ENCODE results near the gene RSAD2.

The RSAD2 gene

DNA sequence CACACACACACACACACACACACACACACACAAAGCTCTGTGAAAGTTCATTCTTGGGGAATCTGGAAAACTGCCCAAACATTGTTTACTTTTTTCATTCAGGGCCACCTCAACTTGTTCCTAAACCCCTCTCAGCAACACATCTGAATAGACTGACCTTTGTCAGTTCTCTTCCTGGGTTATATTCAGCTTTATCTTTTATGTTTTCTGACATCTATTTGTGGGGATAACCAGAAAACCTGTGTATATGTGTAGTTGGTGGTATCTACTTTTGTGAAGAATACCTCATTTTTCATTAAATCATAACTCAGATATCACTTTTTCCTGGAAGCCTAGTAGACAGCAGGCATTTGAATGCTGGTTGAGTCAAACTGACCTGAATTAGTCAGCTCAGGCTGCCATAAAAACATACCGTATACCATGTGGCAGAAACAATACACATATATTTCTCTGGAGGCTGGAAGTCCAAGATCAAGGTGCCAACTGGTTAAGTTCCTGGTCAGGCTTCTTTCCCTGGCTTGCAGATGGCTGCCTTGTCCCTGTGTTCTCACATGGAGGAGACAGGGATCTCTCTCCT is 28.7 kb downstream of the RSAD2 start:
- Histone ChIP-seq H3K36me3 (ENCODE audit: insufficient read depth, low read length) (no peaks in the 10 kb centered on the region), H3K9ac (ENCODE audit: low read depth, low read length) (no peak overlapping the region), H3K4me1 (ENCODE audit: insufficient read depth, low read length) (no peaks in the 10 kb centered on the region), H3K9me3 (ENCODE audit: control insufficient read depth, insufficient read depth, low read length) (no peaks in the 10 kb centered on the region)

DNA sequence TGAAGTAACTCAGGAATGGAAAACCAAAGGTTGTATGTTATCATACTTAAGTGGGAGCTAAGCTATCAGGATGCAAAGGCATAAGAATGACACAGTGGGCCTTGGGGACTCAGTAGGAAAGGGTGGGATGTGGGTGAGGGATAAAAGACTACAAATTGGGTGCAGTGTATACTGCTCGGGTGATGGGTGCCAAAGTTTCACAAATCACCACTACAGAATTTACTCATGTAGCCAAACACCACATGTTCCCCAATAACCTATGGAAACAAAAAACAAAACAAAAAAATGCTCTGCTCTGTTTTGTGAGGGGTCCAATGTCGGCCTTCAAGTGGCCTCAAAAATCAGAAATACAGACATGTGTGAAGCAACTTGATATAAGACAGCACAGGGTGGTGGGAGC is 30.7 kb downstream of the RSAD2 start:
- H3K9ac ChIP-seq (ENCODE audit: low read depth, low read length): no peak overlapping the region
- H3K4me1 ChIP-seq (ENCODE audit: insufficient read depth, low read length): no peaks in the 10 kb centered on the region
- no peaks in the 10 kb centered on the region for H3K36me3 ChIP-seq (ENCODE audit: insufficient read depth, low read length)
- no peaks in the 10 kb centered on the region for H3K9me3 ChIP-seq (ENCODE audit: control insufficient read depth, insufficient read depth, low read length)

DNA sequence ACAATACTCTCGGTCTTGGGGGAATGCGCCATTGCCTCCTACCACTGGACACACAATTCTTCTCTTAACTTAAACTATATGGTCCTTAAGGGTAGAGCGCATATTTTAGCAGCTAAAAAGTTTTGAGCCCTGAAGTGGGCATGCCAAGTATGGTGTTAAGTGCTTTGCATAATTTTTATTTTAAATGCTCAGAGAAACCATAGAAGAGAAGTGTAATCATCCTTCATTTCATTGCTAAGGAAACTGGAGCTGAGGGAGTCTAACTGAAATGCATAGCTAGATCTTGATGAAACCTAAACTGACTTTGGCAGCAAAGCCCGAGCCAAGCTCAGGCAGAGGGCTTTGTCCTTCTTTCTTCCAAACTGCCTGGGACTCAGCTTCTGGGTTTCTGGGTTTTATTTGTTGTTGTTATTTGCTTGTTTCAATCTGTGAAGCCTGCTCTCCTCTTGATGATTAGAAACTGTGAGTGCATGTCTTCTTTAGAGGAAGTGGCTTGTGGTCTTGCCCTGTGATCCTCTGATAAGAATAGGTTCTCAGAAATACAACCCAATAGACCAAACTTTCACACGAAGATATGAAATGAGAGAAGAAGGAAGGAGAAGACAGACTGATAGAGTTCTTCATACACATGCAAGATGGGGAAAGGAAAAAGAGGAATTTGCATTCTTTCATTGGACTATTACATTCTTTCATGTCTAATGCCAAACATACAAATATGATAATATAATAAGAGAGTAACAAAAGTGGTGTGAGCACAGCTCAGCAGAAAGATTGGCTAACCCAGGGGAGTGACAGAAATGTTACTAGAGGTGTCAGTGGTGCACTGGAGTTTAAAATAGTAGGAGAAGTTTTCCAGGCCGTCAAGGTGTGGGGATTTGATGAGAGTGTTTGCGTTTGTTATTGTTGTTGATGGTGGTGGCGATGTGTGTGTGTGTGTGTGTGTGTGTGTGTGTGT is 32.1 kb downstream of the RSAD2 start:
- no peaks in the 10 kb centered on the region for H3K9me3 ChIP-seq (ENCODE audit: control insufficient read depth, insufficient read depth, low read length)
- no peaks in the 10 kb centered on the region for H3K36me3 ChIP-seq (ENCODE audit: insufficient read depth, low read length)
- no peaks in the 10 kb centered on the region for H3K4me1 ChIP-seq (ENCODE audit: insufficient read depth, low read length)
- no peak overlapping the region for H3K9ac ChIP-seq (ENCODE audit: low read depth, low read length)

DNA sequence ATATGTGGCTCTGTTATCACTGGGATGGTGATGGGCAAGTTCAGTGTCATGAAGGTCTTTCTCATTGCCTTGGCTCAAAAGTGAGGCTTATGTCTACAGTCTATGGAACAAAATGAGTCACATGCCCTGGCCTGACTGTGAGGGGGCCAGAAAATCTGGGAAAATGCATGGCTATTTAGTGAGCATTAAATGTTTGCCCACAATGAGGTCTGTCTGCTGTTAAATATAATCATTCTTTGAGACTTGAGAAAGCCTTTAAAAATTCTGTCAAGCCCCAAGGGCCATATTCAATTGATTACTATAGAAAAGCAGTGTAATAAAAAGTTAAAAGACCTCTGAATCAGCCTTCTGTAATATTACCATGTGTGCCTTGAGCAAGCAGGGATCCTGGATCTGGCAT is 34.1 kb downstream of the RSAD2 start:
- Histone ChIP-seq H3K9ac (ENCODE audit: low read depth, low read length) (no peak overlapping the region), H3K9me3 (ENCODE audit: control insufficient read depth, insufficient read depth, low read length) (no peaks in the 10 kb centered on the region), H3K36me3 (ENCODE audit: insufficient read depth, low read length) (no peaks in the 10 kb centered on the region), H3K4me1 (ENCODE audit: insufficient read depth, low read length) (peaks cover 6% of the 10 kb centered on the region; the same call in 1 of the 2 replicates)

DNA sequence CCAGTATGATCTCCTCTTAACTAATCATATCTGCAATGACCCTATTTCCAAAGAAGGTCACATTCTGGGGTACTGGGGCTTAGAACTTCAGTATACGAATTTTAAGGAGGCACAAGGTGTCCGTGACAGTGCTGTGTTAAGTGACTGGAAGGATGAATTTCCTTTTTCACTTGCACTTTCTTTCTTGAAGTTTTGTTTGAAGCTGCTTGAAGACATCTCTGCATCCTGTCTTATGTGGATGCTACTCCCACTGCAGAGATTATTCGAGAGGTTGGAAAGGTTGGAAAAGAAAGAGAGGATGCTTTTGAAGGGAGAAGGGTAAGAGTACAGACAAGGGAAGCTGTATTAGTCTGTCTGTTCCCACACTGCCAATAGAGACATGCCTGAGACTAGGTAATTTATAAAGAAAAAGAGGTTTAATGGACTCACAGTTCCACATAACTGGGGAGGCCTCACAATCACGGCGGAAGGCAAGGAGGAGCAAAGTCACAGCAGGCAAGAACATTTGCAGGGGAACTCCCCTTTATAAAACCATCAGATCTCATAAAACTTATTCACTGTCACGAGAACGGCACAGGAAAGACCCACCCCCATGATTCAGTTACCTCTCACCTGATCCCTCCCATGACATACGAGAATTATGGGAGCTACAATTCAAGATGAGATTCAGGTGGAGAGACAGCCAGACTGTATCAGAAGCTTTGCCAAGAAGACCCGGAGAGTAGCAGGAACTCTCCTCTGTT is 36.0 kb downstream of the RSAD2 start:
- Histone ChIP-seq H3K9ac (ENCODE audit: low read depth, low read length) (no peak overlapping the region), H3K9me3 (ENCODE audit: control insufficient read depth, insufficient read depth, low read length) (no peaks in the 10 kb centered on the region), H3K36me3 (ENCODE audit: insufficient read depth, low read length) (no peaks in the 10 kb centered on the region), H3K4me1 (ENCODE audit: insufficient read depth, low read length) (peaks cover 6% of the 10 kb centered on the region; the same call in 1 of the 2 replicates)

DNA sequence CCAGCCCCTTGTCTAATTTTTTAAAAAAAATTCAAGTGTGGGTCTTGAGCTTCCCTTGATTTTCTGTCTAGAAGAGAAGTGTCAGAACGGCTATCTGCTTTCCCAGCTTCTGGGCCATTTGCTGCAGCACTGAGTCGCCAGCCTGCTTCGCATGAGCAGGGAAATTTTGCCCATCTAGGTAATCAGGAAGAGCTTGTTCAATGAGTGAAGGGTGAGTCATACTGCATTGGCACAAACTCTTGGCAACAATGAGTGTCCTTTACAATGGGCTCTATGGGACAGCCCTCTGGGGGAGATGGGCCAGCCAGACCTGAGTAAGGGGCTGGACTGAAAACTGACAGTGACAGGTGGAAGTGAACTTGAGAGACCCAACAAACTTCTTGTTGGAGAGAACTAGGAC is 37.3 kb downstream of the RSAD2 start:
- H3K36me3 ChIP-seq (ENCODE audit: insufficient read depth, low read length): no peaks in the 10 kb centered on the region
- H3K9me3 ChIP-seq (ENCODE audit: control insufficient read depth, insufficient read depth, low read length): no peaks in the 10 kb centered on the region
- H3K4me1 ChIP-seq (ENCODE audit: insufficient read depth, low read length): peaks cover 6% of the 10 kb centered on the region; the same call in 1 of the 2 replicates
- no peak overlapping the region for H3K9ac ChIP-seq (ENCODE audit: low read depth, low read length)

DNA sequence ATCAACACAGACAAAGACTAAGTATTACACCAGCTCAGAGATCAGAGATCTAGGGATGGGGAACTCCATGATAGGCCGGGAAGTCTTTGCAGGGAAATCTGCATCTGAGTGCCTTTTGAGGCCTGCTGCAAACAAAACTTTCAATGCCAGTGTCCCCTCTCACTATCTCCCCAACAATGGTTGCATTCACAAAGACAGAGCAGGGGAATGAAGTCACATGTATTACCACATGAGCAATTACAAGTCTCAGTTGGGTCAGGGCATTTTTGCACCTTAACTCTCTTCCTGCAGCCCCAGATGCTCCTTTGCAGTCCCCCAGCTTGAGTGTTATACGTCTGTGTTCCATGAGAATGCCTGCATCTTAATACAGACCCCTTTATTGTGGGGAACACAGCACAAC is 37.8 kb downstream of the RSAD2 start:
- Histone ChIP-seq H3K4me1 (ENCODE audit: insufficient read depth, low read length) (peaks cover 6% of the 10 kb centered on the region; the same call in 1 of the 2 replicates), H3K36me3 (ENCODE audit: insufficient read depth, low read length) (no peaks in the 10 kb centered on the region), H3K9me3 (ENCODE audit: control insufficient read depth, insufficient read depth, low read length) (no peaks in the 10 kb centered on the region), H3K9ac (ENCODE audit: low read depth, low read length) (no peak overlapping the region)

DNA sequence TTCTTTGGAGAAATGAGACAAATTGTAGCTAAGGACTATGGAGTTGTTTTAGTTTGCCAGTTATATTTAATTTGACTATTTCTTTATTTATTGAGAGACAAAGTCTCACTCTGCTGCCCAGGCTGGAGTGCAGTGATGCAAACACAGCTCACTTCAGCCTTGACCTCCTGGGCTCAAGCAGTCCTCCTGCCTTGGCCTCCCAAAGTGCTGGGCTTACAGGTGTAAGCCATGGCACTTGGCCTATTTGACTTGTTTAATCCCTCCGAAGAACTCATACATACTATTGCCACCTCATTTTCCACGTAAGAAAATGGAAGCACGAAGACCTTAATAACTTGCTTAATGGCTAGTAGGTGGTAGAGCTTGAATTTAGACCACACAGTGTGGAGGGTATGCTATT is 38.6 kb downstream of the RSAD2 start:
- no peaks in the 10 kb centered on the region for H3K9me3 ChIP-seq (ENCODE audit: control insufficient read depth, insufficient read depth, low read length)
- no peaks in the 10 kb centered on the region for H3K36me3 ChIP-seq (ENCODE audit: insufficient read depth, low read length)
- no peak overlapping the region for H3K9ac ChIP-seq (ENCODE audit: low read depth, low read length)
- H3K4me1 ChIP-seq (ENCODE audit: insufficient read depth, low read length): peaks cover 6% of the 10 kb centered on the region; the same call in 1 of the 2 replicates

DNA sequence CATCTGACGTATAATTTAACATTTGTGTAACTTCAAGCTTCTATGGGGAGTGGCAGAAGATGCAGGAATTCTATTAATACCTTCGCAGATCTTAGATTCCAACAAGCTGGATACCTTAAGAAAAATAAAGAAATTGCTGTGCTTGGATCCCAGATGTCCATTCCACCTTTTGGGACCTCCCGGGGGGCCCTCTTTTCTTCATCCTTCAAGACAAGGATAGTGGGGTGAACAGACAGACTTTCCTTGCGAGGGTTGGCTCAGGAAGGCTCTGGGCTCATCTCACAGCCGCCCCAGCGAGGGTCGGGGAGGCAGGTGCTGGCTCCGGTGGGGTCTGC is 39.1 kb downstream of the RSAD2 start:
- H3K4me1 ChIP-seq (ENCODE audit: insufficient read depth, low read length): peaks cover 8% of the 10 kb centered on the region; the same call in 1 of the 2 replicates
- no peaks in the 10 kb centered on the region for H3K36me3 ChIP-seq (ENCODE audit: insufficient read depth, low read length)
- H3K9me3 ChIP-seq (ENCODE audit: control insufficient read depth, insufficient read depth, low read length): no peaks in the 10 kb centered on the region
- peak overlapping the region; percentile 74 for H3K9ac ChIP-seq (ENCODE audit: low read depth, low read length)

DNA sequence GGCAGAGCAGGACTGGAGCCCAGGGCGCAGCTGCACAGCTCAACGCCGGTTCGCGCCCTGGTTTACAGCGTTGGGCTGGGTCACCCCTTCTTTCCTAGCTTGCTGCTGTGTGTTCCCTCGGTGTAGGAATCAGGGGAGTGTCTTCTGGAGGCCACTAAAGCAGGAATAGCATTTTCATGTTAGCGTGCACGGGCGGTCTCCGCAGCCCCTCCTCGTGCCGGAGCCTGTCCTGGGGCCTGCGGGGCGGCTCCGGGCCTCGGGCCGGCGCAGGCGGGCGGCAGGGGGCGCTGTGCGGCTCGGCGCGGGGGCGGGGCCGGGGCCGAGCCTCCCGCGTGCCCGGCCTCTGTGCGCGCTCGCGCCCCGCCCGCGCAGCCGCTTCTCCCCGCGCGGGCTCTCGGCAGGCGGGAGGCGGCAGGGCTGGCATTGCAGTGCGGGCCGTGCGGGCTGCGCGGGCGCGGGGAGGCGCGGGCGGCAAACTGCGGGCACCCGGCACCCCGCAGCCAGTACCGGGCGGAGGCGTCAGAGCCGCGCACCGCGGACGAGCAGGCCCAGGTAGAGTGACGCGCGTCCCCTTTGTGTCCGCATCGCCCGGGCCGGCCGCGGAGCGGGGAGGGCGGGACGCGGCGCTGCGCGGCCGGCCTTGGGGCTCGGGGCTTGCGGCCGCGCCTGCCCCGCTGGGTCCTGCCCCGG is 39.6 kb downstream of the RSAD2 start, which contains the start of gene RNF144A:
TSS of gene RNF144A (plus strand) at position 342 of the 690 bp plus-strand sequence. CDS start 79,515 bp downstream, outside the sequence.
- no peaks in the 10 kb centered on the region for H3K9me3 ChIP-seq (ENCODE audit: control insufficient read depth, insufficient read depth, low read length)
- peak within 1 kb of the TSS; percentile 74 for H3K9ac ChIP-seq (ENCODE audit: low read depth, low read length)
- peaks cover 13% of the 10 kb centered on the region; the same call in 1 of the 2 replicates for H3K4me1 ChIP-seq (ENCODE audit: insufficient read depth, low read length)
- no peaks in the 10 kb centered on the region for H3K36me3 ChIP-seq (ENCODE audit: insufficient read depth, low read length)

DNA sequence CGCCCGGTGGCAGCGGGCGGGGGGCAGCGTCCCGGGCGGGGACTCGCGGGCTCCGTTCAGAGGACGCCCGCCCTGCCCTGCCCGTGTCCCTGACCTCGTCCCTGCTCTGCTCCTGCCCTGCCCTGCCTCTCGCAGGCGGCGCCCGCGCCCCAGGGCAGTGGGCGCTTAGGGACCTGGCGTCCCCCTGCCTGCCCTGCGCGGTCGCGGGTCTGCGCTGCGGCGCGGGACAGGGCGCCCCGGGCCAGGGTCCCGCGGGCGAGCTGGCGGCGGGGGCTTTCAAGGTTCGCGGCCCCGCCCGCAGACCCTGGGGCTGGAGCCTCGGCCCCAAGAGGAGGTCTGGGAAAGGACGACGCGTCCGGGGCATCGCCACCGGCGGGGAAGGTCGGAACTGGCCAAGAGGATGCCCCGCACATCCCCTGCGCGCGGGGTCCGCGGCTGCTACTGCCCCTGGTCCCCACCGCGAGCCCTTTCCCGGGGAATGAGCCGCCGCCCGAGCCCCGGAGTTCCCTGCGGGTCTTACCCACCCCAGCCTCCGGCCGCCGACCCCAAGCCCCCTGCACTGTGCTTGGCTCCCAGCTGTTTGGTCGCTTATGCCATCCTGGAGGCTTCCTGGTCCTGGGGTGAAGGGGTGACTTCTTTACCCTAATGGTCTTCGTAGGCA is 40.3 kb downstream of the RSAD2 start:
- Histone ChIP-seq H3K9me3 (ENCODE audit: control insufficient read depth, insufficient read depth, low read length) (no peaks in the 10 kb centered on the region), H3K36me3 (ENCODE audit: insufficient read depth, low read length) (no peaks in the 10 kb centered on the region), H3K9ac (ENCODE audit: low read depth, low read length) (peak overlapping the region; percentile 74), H3K4me1 (ENCODE audit: insufficient read depth, low read length) (peaks cover 14% of the 10 kb centered on the region; the same call in 1 of the 2 replicates)

DNA sequence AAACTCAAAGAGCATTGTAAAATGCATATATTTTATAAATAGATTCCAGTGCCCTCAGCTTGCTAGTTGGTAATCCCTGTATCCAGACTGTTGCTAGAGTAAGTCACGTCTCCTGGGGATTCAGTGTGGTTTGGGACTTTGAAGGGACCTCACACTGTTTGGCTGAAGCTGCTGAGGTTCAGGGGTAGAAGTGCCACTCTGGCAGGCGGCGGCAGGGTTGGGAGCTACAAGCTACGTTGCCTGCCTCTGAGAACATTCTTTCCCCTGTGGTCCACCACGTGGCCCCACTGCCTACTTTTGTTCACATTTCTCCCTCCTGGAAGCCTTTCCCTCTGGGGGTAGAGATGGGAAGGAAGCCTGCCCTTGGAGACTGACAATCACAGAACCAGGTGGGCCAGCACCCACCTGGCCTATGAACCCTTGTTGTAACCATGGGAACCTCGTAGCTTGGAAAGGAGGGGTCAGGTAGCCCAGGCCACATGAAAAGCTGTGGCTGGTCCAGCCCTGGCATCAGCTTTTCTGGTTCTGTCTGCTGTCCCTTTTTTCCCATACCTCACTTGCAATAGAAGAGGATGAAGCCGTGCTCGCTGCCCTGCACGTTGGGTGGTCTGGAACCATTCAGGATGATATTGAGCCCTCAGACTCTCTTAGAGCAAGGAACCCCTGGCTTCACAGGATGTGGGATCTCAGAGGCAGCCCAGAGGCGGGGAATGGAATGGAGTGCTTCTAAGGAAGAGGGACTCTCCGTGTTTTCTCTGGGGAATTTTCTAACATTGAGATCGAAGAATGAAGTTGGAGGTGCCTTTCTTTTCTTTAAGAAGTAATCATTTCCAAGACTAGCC is 42.5 kb downstream of the RSAD2 start:
- H3K36me3 ChIP-seq (ENCODE audit: insufficient read depth, low read length): no peaks in the 10 kb centered on the region
- H3K4me1 ChIP-seq (ENCODE audit: insufficient read depth, low read length): peaks cover 14% of the 10 kb centered on the region; the same call in 1 of the 2 replicates

DNA sequence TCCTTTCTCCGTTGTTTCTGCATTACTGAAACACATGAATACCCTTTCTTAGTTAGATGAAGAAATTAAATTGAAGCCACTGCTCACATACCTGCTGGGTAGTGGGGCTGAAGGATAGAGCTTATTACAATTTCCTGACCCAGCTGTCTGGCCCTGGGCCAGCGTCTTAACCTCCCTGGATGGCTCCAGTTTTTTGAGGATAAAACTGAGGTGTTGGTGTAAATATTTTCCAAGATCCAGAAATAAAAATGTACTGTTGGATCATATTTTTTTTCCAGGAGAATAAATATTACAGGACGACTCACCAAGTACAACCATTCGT is 43.1 kb downstream of the RSAD2 start:
- no peaks in the 10 kb centered on the region for H3K9me3 ChIP-seq (ENCODE audit: control insufficient read depth, insufficient read depth, low read length)
- no peak overlapping the region for H3K9ac ChIP-seq (ENCODE audit: low read depth, low read length)
- no peaks in the 10 kb centered on the region for H3K36me3 ChIP-seq (ENCODE audit: insufficient read depth, low read length)
- peaks cover 11% of the 10 kb centered on the region; the same call in 1 of the 2 replicates for H3K4me1 ChIP-seq (ENCODE audit: insufficient read depth, low read length)

More for the DNA sequence above, 42.5 kb downstream of the RSAD2 start:
- Histone ChIP-seq H3K9ac (ENCODE audit: low read depth, low read length) (no peak overlapping the region), H3K9me3 (ENCODE audit: control insufficient read depth, insufficient read depth, low read length) (no peaks in the 10 kb centered on the region)

Data from ES-I3 (cell line).